GM19238 (cell line): ENCODE data around the gene NDUFS5.
"Not testable (repeated sequence)": the region's sequence is repeated elsewhere in the genome, so short reads cannot be mapped to it uniquely, and the experiment has no call there.

ENCODE experiments used
- DNase-seq: peaks from one replicate; pipeline ENCODE4 v3.0.0; 2011; ENCODE audit warnings: low spot score; ENCODE audit not compliant: insufficient read length

The NDUFS5 gene

GRCh38 chr1:39026051-39026865 is at the start of gene NDUFS5:
Gene NDUFS5, plus strand, starts transcription at chr1:39026350. Its CDS starts 2,375 bp downstream, at chr1:39028725.
- peak; percentile 72 for DNase-seq

- not testable (repeated sequence) for DNase-seq
These were observed 48.5 kb upstream of the NDUFS5 start for GRCh38 chr1:38977399-38978244.

GRCh38 chr1:38978245-38978542 is 48.0 kb upstream of the NDUFS5 start:
- not testable (repeated sequence) for DNase-seq

- not testable (repeated sequence) for DNase-seq
These were observed 46.8 kb upstream of the NDUFS5 start for GRCh38 chr1:38979380-38979779.

GRCh38 chr1:38989979-38990378 is 36.2 kb upstream of the NDUFS5 start:
- no peak for DNase-seq

GRCh38 chr1:38990386-38990737 is 35.8 kb upstream of the NDUFS5 start:
- DNase-seq: no peak

GRCh38 chr1:38990738-38991637 is 35.2 kb upstream of the NDUFS5 start, which contains the start of gene AKIRIN1:
Gene AKIRIN1, plus strand, starts transcription at chr1:38991276. Its CDS starts 105 bp downstream, at chr1:38991381.
- peak; percentile 97 for DNase-seq

- peak; percentile 12 for DNase-seq
These were observed 34.3 kb upstream of the NDUFS5 start for GRCh38 chr1:38991638-38992411.

GRCh38 chr1:38992412-38993111 is 33.6 kb upstream of the NDUFS5 start:
- DNase-seq: peak; percentile 8

- no peak for DNase-seq
These were observed 32.0 kb upstream of the NDUFS5 start for GRCh38 chr1:38994196-38994595.

GRCh38 chr1:38997034-38997900 is 28.9 kb upstream of the NDUFS5 start:
- DNase-seq: no peak

GRCh38 chr1:38997901-38998190 is 28.3 kb upstream of the NDUFS5 start:
- DNase-seq: no peak

- no peak for DNase-seq
These were observed 24.4 kb upstream of the NDUFS5 start for GRCh38 chr1:39001516-39002421.

- no peak for DNase-seq
These were observed 22.9 kb upstream of the NDUFS5 start for GRCh38 chr1:39003281-39003680.

GRCh38 chr1:39003794-39004193 is 22.4 kb upstream of the NDUFS5 start:
- no peak for DNase-seq

GRCh38 chr1:39006287-39006686 is 19.9 kb upstream of the NDUFS5 start:
- no peak for DNase-seq

- no peak for DNase-seq
These were observed 19.2 kb upstream of the NDUFS5 start for GRCh38 chr1:39006726-39007645.
